Activated T-cell treated with anti-CD3 and anti-CD28 coated beads, Interleukin-2, amount 50 U/mL, for 72 hours (primary cell): ENCODE results near the gene CD52. TPM values are rescaled to one million over a fixed set of nuclear protein-coding genes. Genes with fewer than 3 reads are reported as not detected.
"Not testable (repeated sequence)": the region's sequence is repeated elsewhere in the genome, so short reads cannot be mapped to it uniquely, and the experiment has no call there.

Experiments
- ATAC-seq, 2 donors: fragments of 150-1000 bp; cut with Tn5 transposase; replicated peaks in 1 of 2; 2 replicates each; pipeline ENCODE4 v1.10.0; 2021; ENCODE audit warnings: moderate library complexity in 2 of 2, mild to moderate bottlenecking in 1 of 2
- DNase-seq, 2 donors: peaks; one replicate each; pipeline ENCODE4 v3.0.0; 2021 to 2022; ENCODE audit warnings: mixed read lengths in 1 of 2
- H3K27ac Mint-ChIP-seq: one replicate; pipeline ENCODE4 v1.8.0; 2022; ENCODE audit warnings: mild to moderate bottlenecking, moderate library complexity, mixed read lengths
- H3K27me3 Mint-ChIP-seq: one replicate; pipeline ENCODE4 v1.8.0; 2022; ENCODE audit warnings: low read depth, mixed read lengths
- H3K36me3 Mint-ChIP-seq, 2 donors: one replicate each; pipeline ENCODE4 v1.8.0; 2022; ENCODE audit warnings: mixed read lengths in 2 of 2, mild to moderate bottlenecking in 1 of 2; ENCODE audit not compliant: insufficient read depth in 2 of 2
- H3K4me1 Mint-ChIP-seq: one replicate; pipeline ENCODE4 v1.8.0; 2022; ENCODE audit warnings: low read depth, mixed read lengths
- H3K4me3 Mint-ChIP-seq, 2 donors: one replicate each; pipeline ENCODE4 v1.8.0; 2022; ENCODE audit warnings: mild to moderate bottlenecking in 2 of 2, mixed read lengths in 2 of 2, moderate library complexity in 2 of 2
- H3K9me3 Mint-ChIP-seq, 2 donors: one replicate each; pipeline ENCODE4 v1.8.0; 2022; ENCODE audit warnings: mixed read lengths in 2 of 2
- total RNA-seq, 2 donors: library from RNA; stranded (reverse); gene quantifications; one replicate each; pipeline ENCODE4 v1.2.3, GENCODE V29; 2022

The CD52 gene
- total RNA-seq, 2 donors from 2014 or later: 213 to 245 TPM

GRCh38 chr1:26297791-26298124, 20.0 kb upstream of the CD52 start:
- Mint-ChIP-seq H3K9me3 (no peaks in the 10 kb centered on the region), H3K36me3 (peaks cover 0 to 2% of the 10 kb centered on the region in 2 donors), H3K27ac (no peak overlapping the region), H3K27me3 (no peaks in the 10 kb centered on the region), H3K4me3 (no peak overlapping the region), H3K4me1 (peaks cover 7% of the 10 kb centered on the region)
- no peak for DNase-seq
- ATAC-seq: no peak

GRCh38 chr1:26300578-26301275, 17.0 kb upstream of the CD52 start:
- Mint-ChIP-seq H3K36me3 (peaks cover 0 to 2% of the 10 kb centered on the region in 2 donors), H3K4me1 (peaks cover 15% of the 10 kb centered on the region), H3K27me3 (no peaks in the 10 kb centered on the region), H3K9me3 (no peaks in the 10 kb centered on the region), H3K4me3 (no peak overlapping the region), H3K27ac (peak overlapping the region; percentile 10)
- no peak for ATAC-seq
- no peak for DNase-seq

GRCh38 chr1:26302733-26303405, 14.9 kb upstream of the CD52 start:
- DNase-seq: no peak
- no peaks in the 10 kb centered on the region for H3K36me3 Mint-ChIP-seq
- no peaks in the 10 kb centered on the region for H3K27me3 Mint-ChIP-seq
- no peaks in the 10 kb centered on the region for H3K9me3 Mint-ChIP-seq
- no peak for ATAC-seq
- peaks cover 32% of the 10 kb centered on the region for H3K4me1 Mint-ChIP-seq
- H3K27ac Mint-ChIP-seq: no peak overlapping the region
- H3K4me3 Mint-ChIP-seq: no peak overlapping the region

GRCh38 chr1:26305667-26306289, 12.0 kb upstream of the CD52 start:
- ATAC-seq: no peak
- Mint-ChIP-seq H3K27me3 (no peaks in the 10 kb centered on the region), H3K9me3 (no peaks in the 10 kb centered on the region), H3K4me3 (peak overlapping the region; percentile 99), H3K4me1 (peaks cover 47% of the 10 kb centered on the region), H3K36me3 (no peaks in the 10 kb centered on the region), H3K27ac (peak overlapping the region; percentile 86)
- no peak for DNase-seq

GRCh38 chr1:26306290-26307229, 11.2 kb upstream of the CD52 start, which contains the start of gene UBXN11:
UBXN11 (minus strand) TSS chr1:26306636; CDS start chr1:26302883, 3,753 bp downstream.
- Mint-ChIP-seq H3K4me3 (peak within 1 kb of the TSS; percentile 99), H3K27ac (peak within 1 kb of the TSS; percentile 91), H3K4me1 (peaks cover 47% of the 10 kb centered on the region), H3K9me3 (no peaks in the 10 kb centered on the region), H3K36me3 (no peaks in the 10 kb centered on the region), H3K27me3 (no peaks in the 10 kb centered on the region)
- DNase-seq (peak; percentile 92 to 95), ATAC-seq (peak; percentile 95 to 96)

GRCh38 chr1:26307363-26307781, 10.4 kb upstream of the CD52 start:
- peak overlapping the region; percentile 91 for H3K27ac Mint-ChIP-seq
- peaks cover 47% of the 10 kb centered on the region for H3K4me1 Mint-ChIP-seq
- H3K36me3 Mint-ChIP-seq: no peaks in the 10 kb centered on the region
- H3K4me3 Mint-ChIP-seq: peak overlapping the region; percentile 70 to 99
- no peaks in the 10 kb centered on the region for H3K27me3 Mint-ChIP-seq
- peak in 1 of 2 donors; percentile 7 for DNase-seq
- peak; percentile 2 to 3 for ATAC-seq
- H3K9me3 Mint-ChIP-seq: no peaks in the 10 kb centered on the region

GRCh38 chr1:26307966-26308899, 9.5 kb upstream of the CD52 start:
- DNase-seq (peak; percentile 58 to 74), ATAC-seq (peak; percentile 67 to 70)
- peaks cover 47% of the 10 kb centered on the region for H3K4me1 Mint-ChIP-seq
- not testable (repeated sequence) for H3K9me3 Mint-ChIP-seq, H3K36me3 Mint-ChIP-seq, H3K27me3 Mint-ChIP-seq
- peak overlapping the region; percentile 91 for H3K27ac Mint-ChIP-seq
- H3K4me3 Mint-ChIP-seq: peak overlapping the region; percentile 70 to 99

GRCh38 chr1:26314501-26314900, 3.3 kb upstream of the CD52 start:
- peak overlapping the region in 1 of 2 donors; percentile 68 for H3K4me3 Mint-ChIP-seq
- peak overlapping the region; percentile 27 for H3K27ac Mint-ChIP-seq
- no peak for DNase-seq
- H3K36me3 Mint-ChIP-seq: peaks cover 0 to 2% of the 10 kb centered on the region in 2 donors
- ATAC-seq: no peak
- H3K4me1 Mint-ChIP-seq: peaks cover 56% of the 10 kb centered on the region
- no peaks in the 10 kb centered on the region for H3K9me3 Mint-ChIP-seq
- no peaks in the 10 kb centered on the region for H3K27me3 Mint-ChIP-seq

- H3K4me1 Mint-ChIP-seq: peaks cover 71% of the 10 kb centered on the region
- no peaks in the 10 kb centered on the region for H3K27me3 Mint-ChIP-seq
- no peaks in the 10 kb centered on the region for H3K9me3 Mint-ChIP-seq
- ATAC-seq: no peak
- peak overlapping the region; percentile 76 for H3K27ac Mint-ChIP-seq
- H3K4me3 Mint-ChIP-seq: peak overlapping the region; percentile 66 to 68
- no peak for DNase-seq
- H3K36me3 Mint-ChIP-seq: peaks cover 1 to 5% of the 10 kb centered on the region in 2 donors
These were observed 1.6 kb upstream of the CD52 start for GRCh38 chr1:26315874-26316850.

- H3K27ac Mint-ChIP-seq: peak overlapping the region; percentile 81
- no peak for ATAC-seq
- H3K4me3 Mint-ChIP-seq: peak overlapping the region; percentile 96 to 97
- H3K27me3 Mint-ChIP-seq: no peaks in the 10 kb centered on the region
- no peaks in the 10 kb centered on the region for H3K9me3 Mint-ChIP-seq
- peaks cover 4 to 6% of the 10 kb centered on the region in 2 donors for H3K36me3 Mint-ChIP-seq
- H3K4me1 Mint-ChIP-seq: peaks cover 75% of the 10 kb centered on the region
- DNase-seq: no peak
These were observed 612 bp upstream of the CD52 start for GRCh38 chr1:26317146-26317545.
